AG09309 (cell line): ENCODE data around the gene PRPF8.

Source experiments
- DNase-seq: peaks from one replicate; pipeline ENCODE4 v3.0.0-alpha.2; 2010; ENCODE audit warnings: low read depth
- H3K4me3 ChIP-seq: 2 replicates; pipeline ENCODE4 v1.5.1; 2011; ENCODE audit warnings: mild to moderate bottlenecking, low read depth, low read length, moderate library complexity; ENCODE audit not compliant: control insufficient read depth
- CTCF ChIP-seq: IDR thresholded peaks from 2 replicates; pipeline ENCODE4 v1.5.1; 2011; ENCODE audit warnings: mild to moderate bottlenecking, low read depth, low read length, inconsistent platforms; ENCODE audit not compliant: insufficient read depth, control insufficient read depth; ENCODE audit errors: missing control alignments

PRPF8 gene

GRCh38 chr17:1625581-1625980 is 59.1 kb downstream of the PRPF8 start:
- TF ChIP-seq CTCF, result no peak
- DNase-seq, result no peak
- no peak overlapping the region for H3K4me3 ChIP-seq

- no peak for TF ChIP-seq CTCF
- no peak for DNase-seq
- no peak overlapping the region for H3K4me3 ChIP-seq
These were observed 59.6 kb downstream of the PRPF8 start for GRCh38 chr17:1625053-1625452.

GRCh38 chr17:1624650-1625049 is 60.0 kb downstream of the PRPF8 start:
- no peak overlapping the region for H3K4me3 ChIP-seq
- no peak for DNase-seq
- TF ChIP-seq CTCF, result no peak

- no peak for TF ChIP-seq CTCF
- no peak overlapping the region for H3K4me3 ChIP-seq
- DNase-seq, result no peak
These were observed 61.5 kb downstream of the PRPF8 start for GRCh38 chr17:1623057-1623630.

- no peak for DNase-seq
- TF ChIP-seq CTCF, result no peak
- no peak overlapping the region for H3K4me3 ChIP-seq
These were observed 63.3 kb downstream of the PRPF8 start for GRCh38 chr17:1621273-1621954.

GRCh38 chr17:1620486-1620885 is 64.2 kb downstream of the PRPF8 start:
- H3K4me3 ChIP-seq, result no peak overlapping the region
- no peak for DNase-seq
- TF ChIP-seq CTCF, result no peak
